SU-DHL-6 (cell line): Measurements from ENCODE around the gene COQ5.

Experiments
- EZH2phosphoT487 ChIP-seq: fragments of 200-600 bp; sonication (generic), shearing (Covaris generic); conservative IDR thresholded peaks from 2 replicates; pipeline ENCODE4 v1.6.1; 2018; ENCODE audit warnings: mild to moderate bottlenecking, antibody characterized with exemption, low read length, moderate library complexity, mixed read lengths
- TF ChIP-seq, protein P1 (sequence below): fragments of 200-600 bp; sonication (generic); IDR thresholded peaks from one replicate; pipeline ENCODE4 v1.5.1; 2017; ENCODE audit warnings: antibody characterized with exemption, mild to moderate bottlenecking, low read length, moderate library complexity; ENCODE audit not compliant: insufficient read depth, poor library complexity, severe bottlenecking

- TF ChIP-seq, protein P1, sequence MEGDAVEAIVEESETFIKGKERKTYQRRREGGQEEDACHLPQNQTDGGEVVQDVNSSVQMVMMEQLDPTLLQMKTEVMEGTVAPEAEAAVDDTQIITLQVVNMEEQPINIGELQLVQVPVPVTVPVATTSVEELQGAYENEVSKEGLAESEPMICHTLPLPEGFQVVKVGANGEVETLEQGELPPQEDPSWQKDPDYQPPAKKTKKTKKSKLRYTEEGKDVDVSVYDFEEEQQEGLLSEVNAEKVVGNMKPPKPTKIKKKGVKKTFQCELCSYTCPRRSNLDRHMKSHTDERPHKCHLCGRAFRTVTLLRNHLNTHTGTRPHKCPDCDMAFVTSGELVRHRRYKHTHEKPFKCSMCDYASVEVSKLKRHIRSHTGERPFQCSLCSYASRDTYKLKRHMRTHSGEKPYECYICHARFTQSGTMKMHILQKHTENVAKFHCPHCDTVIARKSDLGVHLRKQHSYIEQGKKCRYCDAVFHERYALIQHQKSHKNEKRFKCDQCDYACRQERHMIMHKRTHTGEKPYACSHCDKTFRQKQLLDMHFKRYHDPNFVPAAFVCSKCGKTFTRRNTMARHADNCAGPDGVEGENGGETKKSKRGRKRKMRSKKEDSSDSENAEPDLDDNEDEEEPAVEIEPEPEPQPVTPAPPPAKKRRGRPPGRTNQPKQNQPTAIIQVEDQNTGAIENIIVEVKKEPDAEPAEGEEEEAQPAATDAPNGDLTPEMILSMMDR, result no peak
- TF ChIP-seq EZH2phosphoT487, result no peak
Measured at GRCh38 chr12:120508537-120508936, 20.4 kb downstream of the COQ5 start.
